Measurements from ENCODE around the gene GPR18. TPM values are rescaled to one million over a fixed set of nuclear protein-coding genes. Genes with fewer than 3 reads are reported as not detected.

GPR18 gene
- total and polyA plus RNA-seq, 2 of the 13 experiments (the other 11 are each of a cell fraction or from before 2014, with no cell fraction given) = not detected

DNA sequence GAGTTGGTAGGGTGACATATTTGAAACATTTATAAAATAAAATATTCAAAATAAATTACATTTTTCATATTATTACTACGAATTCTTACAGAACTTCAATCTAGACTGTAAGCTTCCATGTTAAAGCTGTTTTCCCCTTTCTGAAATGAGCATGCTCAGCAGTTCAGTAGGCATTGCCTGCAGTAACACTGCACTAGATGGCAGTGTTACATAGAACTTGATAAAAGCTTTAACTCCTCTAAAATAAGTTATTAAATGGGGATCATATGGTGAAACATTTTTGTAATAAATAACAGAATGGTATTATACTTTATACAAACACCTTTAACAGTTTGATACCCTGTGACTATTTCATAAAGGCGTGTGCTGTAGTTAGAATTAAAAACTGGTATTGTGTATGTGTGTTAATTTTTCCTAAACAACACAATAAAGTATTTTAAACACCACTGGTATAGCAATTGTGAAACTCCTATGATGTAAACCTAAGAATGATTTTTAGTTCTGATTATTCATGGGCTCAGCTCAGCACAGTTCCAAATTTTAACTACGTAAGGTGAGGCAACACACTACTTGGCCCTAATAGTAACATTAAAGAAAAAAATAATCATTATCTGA, 11.6 kb upstream of the GPR18 start:
- no peaks in the 10 kb centered on the region for H3K79me2 ChIP-seq (ENCODE audit: insufficient read depth, low read length)
- intact Hi-C loops (cut with micrococcal nuclease; ENCODE audit: unreplicated experiment) (loop anchor here (1.0 kb wide), 1 partner anchor 168 kb away; no protein-coding TSS in a partner anchor), in situ Hi-C loops (cut with HindIII; ENCODE audit: extremely low pct_ligation_motif_present, low pct_unique_long_range_greater_than_20kb) (loop anchor here (10.0 kb wide), 1 partner anchor 165 kb away; no protein-coding TSS in a partner anchor)
- H3K4me1 ChIP-seq (ENCODE audit: insufficient read depth, low read length) = no peaks in the 10 kb centered on the region
- H3K9ac ChIP-seq (ENCODE audit: insufficient read depth, low read depth, low read length) = no peak overlapping the region
- TF ChIP-seq, protein P1, sequence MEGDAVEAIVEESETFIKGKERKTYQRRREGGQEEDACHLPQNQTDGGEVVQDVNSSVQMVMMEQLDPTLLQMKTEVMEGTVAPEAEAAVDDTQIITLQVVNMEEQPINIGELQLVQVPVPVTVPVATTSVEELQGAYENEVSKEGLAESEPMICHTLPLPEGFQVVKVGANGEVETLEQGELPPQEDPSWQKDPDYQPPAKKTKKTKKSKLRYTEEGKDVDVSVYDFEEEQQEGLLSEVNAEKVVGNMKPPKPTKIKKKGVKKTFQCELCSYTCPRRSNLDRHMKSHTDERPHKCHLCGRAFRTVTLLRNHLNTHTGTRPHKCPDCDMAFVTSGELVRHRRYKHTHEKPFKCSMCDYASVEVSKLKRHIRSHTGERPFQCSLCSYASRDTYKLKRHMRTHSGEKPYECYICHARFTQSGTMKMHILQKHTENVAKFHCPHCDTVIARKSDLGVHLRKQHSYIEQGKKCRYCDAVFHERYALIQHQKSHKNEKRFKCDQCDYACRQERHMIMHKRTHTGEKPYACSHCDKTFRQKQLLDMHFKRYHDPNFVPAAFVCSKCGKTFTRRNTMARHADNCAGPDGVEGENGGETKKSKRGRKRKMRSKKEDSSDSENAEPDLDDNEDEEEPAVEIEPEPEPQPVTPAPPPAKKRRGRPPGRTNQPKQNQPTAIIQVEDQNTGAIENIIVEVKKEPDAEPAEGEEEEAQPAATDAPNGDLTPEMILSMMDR (CRISPR knock-in tag; IDR thresholded peaks at IDR 0.05) = peak; percentile 58
- peak; percentile 58 for TF ChIP-seq STAG1 (CRISPR knock-in tag; IDR thresholded peaks at IDR 0.05)
- peak; percentile 81 for TF ChIP-seq MAFF (IDR thresholded peaks at IDR 0.05; ENCODE audit: low read depth, low read length)
- TF ChIP-seq, protein P2, sequence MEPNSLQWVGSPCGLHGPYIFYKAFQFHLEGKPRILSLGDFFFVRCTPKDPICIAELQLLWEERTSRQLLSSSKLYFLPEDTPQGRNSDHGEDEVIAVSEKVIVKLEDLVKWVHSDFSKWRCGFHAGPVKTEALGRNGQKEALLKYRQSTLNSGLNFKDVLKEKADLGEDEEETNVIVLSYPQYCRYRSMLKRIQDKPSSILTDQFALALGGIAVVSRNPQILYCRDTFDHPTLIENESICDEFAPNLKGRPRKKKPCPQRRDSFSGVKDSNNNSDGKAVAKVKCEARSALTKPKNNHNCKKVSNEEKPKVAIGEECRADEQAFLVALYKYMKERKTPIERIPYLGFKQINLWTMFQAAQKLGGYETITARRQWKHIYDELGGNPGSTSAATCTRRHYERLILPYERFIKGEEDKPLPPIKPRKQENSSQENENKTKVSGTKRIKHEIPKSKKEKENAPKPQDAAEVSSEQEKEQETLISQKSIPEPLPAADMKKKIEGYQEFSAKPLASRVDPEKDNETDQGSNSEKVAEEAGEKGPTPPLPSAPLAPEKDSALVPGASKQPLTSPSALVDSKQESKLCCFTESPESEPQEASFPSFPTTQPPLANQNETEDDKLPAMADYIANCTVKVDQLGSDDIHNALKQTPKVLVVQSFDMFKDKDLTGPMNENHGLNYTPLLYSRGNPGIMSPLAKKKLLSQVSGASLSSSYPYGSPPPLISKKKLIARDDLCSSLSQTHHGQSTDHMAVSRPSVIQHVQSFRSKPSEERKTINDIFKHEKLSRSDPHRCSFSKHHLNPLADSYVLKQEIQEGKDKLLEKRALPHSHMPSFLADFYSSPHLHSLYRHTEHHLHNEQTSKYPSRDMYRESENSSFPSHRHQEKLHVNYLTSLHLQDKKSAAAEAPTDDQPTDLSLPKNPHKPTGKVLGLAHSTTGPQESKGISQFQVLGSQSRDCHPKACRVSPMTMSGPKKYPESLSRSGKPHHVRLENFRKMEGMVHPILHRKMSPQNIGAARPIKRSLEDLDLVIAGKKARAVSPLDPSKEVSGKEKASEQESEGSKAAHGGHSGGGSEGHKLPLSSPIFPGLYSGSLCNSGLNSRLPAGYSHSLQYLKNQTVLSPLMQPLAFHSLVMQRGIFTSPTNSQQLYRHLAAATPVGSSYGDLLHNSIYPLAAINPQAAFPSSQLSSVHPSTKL (CRISPR knock-in tag; IDR thresholded peaks at IDR 0.05) = no peak
- peak; percentile 86 to 88 for TF ChIP-seq MAFK (conservative IDR thresholded peaks at IDR 0.05 in 1 of 2, IDR thresholded peaks at IDR 0.05 in 1 of 2; ENCODE audit: low read length in 2 of 2)
- no peak for TF ChIP-seq ATF7 (IDR thresholded peaks at IDR 0.05)
- no peak for TF ChIP-seq ATF7 (CRISPR knock-in tag; IDR thresholded peaks at IDR 0.05)
- POLR2A ChIA-PET = no interaction called here
- CTCF ChIA-PET (ENCODE audit: low intra/inter-chr PET ratio, low total read pairs) = interaction anchor here (1.7 kb wide), 1 partner anchor 167 kb away, joined by 7 read pairs; no protein-coding TSS in a partner anchor
- WGBS (ENCODE audit: low lambda C conversion rate) = 85% methylated on average over 3 of the region's 3 CpGs
- H3K27me3 ChIP-seq (ENCODE audit: control insufficient read depth in 1 of 2, insufficient read depth in 2 of 2, low read length in 2 of 2) = no peaks in the 10 kb centered on the region
- H3K4me2 ChIP-seq (ENCODE audit: low read depth, low read length) = no peak overlapping the region
- 0 out of 2 replicates have a peak, but pooled peaks cover 8% of the 10 kb centered on the region for H4K20me1 ChIP-seq (ENCODE audit: insufficient read depth, low read length)
- no peak for FAIRE-seq
- peak; percentile 71 for ATAC-seq
- H3K4me3 ChIP-seq (replicated peaks in 1 of 3; ENCODE audit: insufficient read depth in 1 of 3, low read depth in 2 of 3, low read length in 3 of 3) = no peak overlapping the region
- DNase-seq (ENCODE audit: low spot score) = peak; percentile 25
- BruUV-seq (replicated peaks) = no TSS peak
- H3K36me3 ChIP-seq (replicated peaks in 1 of 2; ENCODE audit: control insufficient read depth in 1 of 2, insufficient read depth in 2 of 2, low read length in 2 of 2) = peaks cover 1 to 18% of the 10 kb centered on the region in 2 experiments; a peak in 3 of 5 replicates
- H3K9me3 ChIP-seq (ENCODE audit: low read length) = peaks cover 4% of the 10 kb centered on the region; the same call in 1 of the 2 replicates
- H3K27ac ChIP-seq (ENCODE audit: extremely low read length, insufficient read depth, low read length) = no peak overlapping the region
- no peak overlapping the region for H2AFZ ChIP-seq (ENCODE audit: low read length)
